ENCODE measurements around the gene KRTAP13-1.

Gene KRTAP13-1

GRCh38 chr21:30395731-30396130 lies at the start of gene KRTAP13-1:
TSS of gene KRTAP13-1 (plus strand) at chr21:30396031. CDS start at chr21:30396087, 56 bp downstream.
- no peak for DNase-seq

- no peak for DNase-seq
These were observed 47.3 kb upstream of the KRTAP13-1 start, which contains the start of gene KRTAP23-1 for GRCh38 chr21:30348506-30348905. TSS of gene KRTAP23-1 (minus strand) at chr21:30348606. CDS start at chr21:30348606, 0 bp downstream.

GRCh38 chr21:30349572-30349971 lies 46.3 kb upstream of the KRTAP13-1 start:
- no peak for DNase-seq

GRCh38 chr21:30351534-30351933 lies 44.3 kb upstream of the KRTAP13-1 start:
- no peak for DNase-seq

- DNase-seq: no peak
These were observed 41.4 kb upstream of the KRTAP13-1 start for GRCh38 chr21:30354308-30355005.

- no peak for DNase-seq
These were observed 39.9 kb upstream of the KRTAP13-1 start for GRCh38 chr21:30355906-30356305.

GRCh38 chr21:30372139-30372770 lies 23.6 kb upstream of the KRTAP13-1 start, which contains the start of gene KRTAP13-2:
TSS of gene KRTAP13-2 (minus strand) at chr21:30372271. CDS start at chr21:30372213, 58 bp downstream.
- no peak for DNase-seq

- DNase-seq: no peak
These were observed 13.6 kb upstream of the KRTAP13-1 start for GRCh38 chr21:30382201-30382600.

DNA sequence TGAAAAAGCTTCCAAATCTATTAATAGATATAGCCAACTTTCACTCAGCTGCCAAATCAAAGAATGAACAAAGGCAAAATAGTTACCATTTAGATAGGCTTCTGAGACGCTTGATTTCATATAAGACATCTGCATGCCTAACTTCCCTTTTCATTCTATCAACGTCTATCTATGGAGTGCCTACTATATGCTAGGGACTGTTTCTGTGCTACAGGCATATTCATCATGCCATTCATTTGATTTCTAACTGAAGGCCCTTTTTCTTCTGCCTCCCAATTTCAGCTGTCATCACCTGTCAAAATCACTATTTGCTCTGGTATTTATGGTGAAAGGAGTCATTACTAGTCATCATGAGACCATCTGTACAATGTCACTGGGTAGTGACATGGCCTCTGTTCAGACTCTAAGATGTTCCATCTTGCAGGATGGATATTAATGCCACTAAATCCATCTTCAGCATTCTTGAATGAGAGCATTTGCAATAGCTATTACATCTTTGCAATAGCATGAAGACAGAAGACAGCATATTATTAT lies 4.3 kb upstream of the KRTAP13-1 start:
- DNase-seq: no peak

GRCh38 chr21:30408782-30409494 lies 13.1 kb downstream of the KRTAP13-1 start:
- no peak for DNase-seq

GRCh38 chr21:30415993-30416392 lies 20.2 kb downstream of the KRTAP13-1 start:
- no peak for DNase-seq

- no peak for DNase-seq
These were observed 30.0 kb downstream of the KRTAP13-1 start, which contains the start of gene KRTAP13-3 for GRCh38 chr21:30425826-30426225. TSS of gene KRTAP13-3 (minus strand) at chr21:30425926. CDS start at chr21:30425912, 14 bp downstream.

GRCh38 chr21:30426731-30427130 lies 30.9 kb downstream of the KRTAP13-1 start:
- no peak for DNase-seq

DNA sequence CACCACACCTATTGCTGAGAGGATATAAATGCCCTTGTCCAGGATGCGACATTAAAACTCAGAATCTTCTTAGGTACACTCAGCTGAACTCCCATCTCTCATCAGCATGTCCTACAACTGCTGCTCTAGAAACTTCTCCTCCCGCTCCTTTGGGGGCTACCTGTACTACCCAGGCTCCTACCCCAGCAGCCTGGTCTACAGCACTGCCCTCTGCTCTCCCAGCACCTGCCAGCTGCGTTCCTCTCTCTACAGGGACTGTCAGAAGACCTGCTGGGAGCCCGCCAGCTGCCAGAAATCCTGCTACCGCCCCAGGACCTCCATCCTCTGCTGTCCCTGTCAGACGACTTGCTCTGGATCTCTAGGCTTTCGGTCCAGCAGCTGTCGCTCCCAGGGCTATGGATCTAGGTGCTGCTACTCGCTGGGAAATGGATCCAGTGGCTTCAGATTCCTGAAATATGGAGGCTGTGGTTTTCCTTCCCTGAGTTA lies 34.4 kb downstream of the KRTAP13-1 start, which contains the start of gene KRTAP13-4:
TSS of gene KRTAP13-4 (plus strand) at position 51 of the 486 bp plus-strand sequence. CDS start at position 107, 56 bp downstream.
- no peak for DNase-seq

GRCh38 chr21:30434033-30434631 lies 38.3 kb downstream of the KRTAP13-1 start:
- no peak for DNase-seq

- DNase-seq: no peak
These were observed 41.3 kb downstream of the KRTAP13-1 start for GRCh38 chr21:30437010-30437565.

DNA sequence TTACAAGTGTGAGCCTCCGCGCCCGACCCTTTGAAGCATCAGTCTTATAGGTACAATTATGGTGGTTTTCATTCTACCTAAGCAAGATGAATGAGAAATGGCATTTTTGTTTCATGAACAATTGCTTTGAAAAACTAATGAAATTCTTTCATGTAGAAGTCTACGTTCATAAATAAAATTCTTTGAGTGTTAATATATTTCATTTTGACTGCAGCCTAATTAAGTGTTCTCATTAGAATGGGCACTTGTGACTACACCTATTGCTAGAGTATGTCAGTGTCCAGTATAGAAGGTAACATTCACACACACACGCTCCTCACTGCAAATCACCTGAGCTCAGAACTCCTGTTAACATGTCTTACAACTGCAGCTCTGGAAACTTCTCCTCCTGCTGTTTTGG lies 44.1 kb downstream of the KRTAP13-1 start, which contains the start of gene KRTAP15-1:
TSS of gene KRTAP15-1 (plus strand) at position 301 of the 400 bp plus-strand sequence. CDS start at position 354, 53 bp downstream.
- DNase-seq: no peak

GRCh38 chr21:30443226-30443625 lies 47.4 kb downstream of the KRTAP13-1 start:
- no peak for DNase-seq

GRCh38 chr21:30444204-30444603 lies 48.4 kb downstream of the KRTAP13-1 start:
- DNase-seq: no peak

All from stimulated activated naive CD4-positive, alpha-beta T cell treated with Interleukin-2 at 50 U/mL for 16 hours (primary cell).